Panc1 (cell line): ENCODE data around the gene ZXDA. TPM values are rescaled to one million over a fixed set of nuclear protein-coding genes. Genes with fewer than 3 reads are reported as not detected.

Experiments used
- ATAC-seq: fragments of 200-7000 bp; cut with Tn5 transposase; 2 replicates; pipeline ENCODE4 v1.9.1; 2020; ENCODE audit warnings: mild to moderate bottlenecking, moderate library complexity
- BruUV-seq: library from RNA; stranded (reverse); fragments of 400-500 nt; replicated peaks from 2 replicates; lab custom pipeline; 2021; lab: Mats Ljungman, UMichigan
- CTCF ChIA-PET: fragments of 300-600 bp; sonication (Branson Sonifier 250); formaldehyde crosslinking; loops from one replicate; lab custom pipeline; 2022; ENCODE audit warnings: antibody characterized with exemption; lab: Charles Lee
- POLR2A ChIA-PET: fragments of 300-600 bp; sonication (Branson Sonifier 250); formaldehyde crosslinking; loops from one replicate; lab custom pipeline; 2022; ENCODE audit warnings: antibody characterized with exemption; lab: Charles Lee
- DNase-seq: peaks from one replicate; pipeline ENCODE4 v3.0.0-alpha.2; 2010; ENCODE audit warnings: low read depth, low spot score
- H3K27ac ChIP-seq: 2 replicates; pipeline ENCODE4 v1.5.1; 2011; ENCODE audit warnings: mild to moderate bottlenecking, low read length, inconsistent platforms
- H3K27me3 ChIP-seq: fragments of 200-500 bp; sonication (Bioruptor generic); 2 replicates; pipeline ENCODE4 v1.6.0; 2014; ENCODE audit warnings: low read length, inconsistent platforms; ENCODE audit not compliant: control insufficient read depth, insufficient read depth
- H3K36me3 ChIP-seq: fragments of 200-500 bp; sonication (Bioruptor generic); 2 replicates; pipeline ENCODE4 v1.5.1; 2014; ENCODE audit warnings: inconsistent platforms, mild to moderate bottlenecking, low read length, moderate library complexity; ENCODE audit not compliant: control insufficient read depth, insufficient read depth
- H3K4me1 ChIP-seq: 2 replicates; pipeline ENCODE4 v1.5.1; 2011; ENCODE audit warnings: inconsistent platforms, mild to moderate bottlenecking, low read length, moderate library complexity; ENCODE audit not compliant: control insufficient read depth, insufficient read depth
- H3K4me3 ChIP-seq, 2 experiments: 2 replicates each; pipeline ENCODE4 v1.5.1; 2011 to 2012; ENCODE audit warnings: low read depth in 2 of 2, low read length in 2 of 2, mild to moderate bottlenecking in 2 of 2, inconsistent platforms in 1 of 2, moderate library complexity in 1 of 2
- H3K9me3 ChIP-seq: fragments of 200-500 bp; sonication (Bioruptor generic); 2 replicates; pipeline ENCODE4 v1.5.1; 2014; ENCODE audit warnings: low read depth, mild to moderate bottlenecking, inconsistent platforms, low read length, moderate library complexity; ENCODE audit not compliant: control insufficient read depth, insufficient read depth
- POLR2AphosphoS5 ChIP-seq: IDR thresholded peaks from 2 replicates; pipeline ENCODE4 v1.6.1; 2012; ENCODE audit warnings: mild to moderate bottlenecking, low read depth, low read length, moderate library complexity
- SIN3A ChIP-seq: IDR thresholded peaks from 2 replicates; pipeline ENCODE4 v1.6.1; 2012; ENCODE audit warnings: low read depth, mild to moderate bottlenecking, low read length, moderate library complexity, borderline replicate concordance; ENCODE audit not compliant: insufficient read depth
- TCF7L2 ChIP-seq: IDR thresholded peaks from 2 replicates; pipeline ENCODE4 v1.6.1; 2011; ENCODE audit warnings: mild to moderate bottlenecking, low read depth, low read length, inconsistent platforms
- in situ Hi-C: cut with HindIII; loops from 2 replicates; pipeline ENCODE4 v1.10.0; 2016; ENCODE audit warnings: low sequenced_read_pairs, low pct_unique_long_range_greater_than_20kb
- intact Hi-C: fragments of 100-400 bp; cut with micrococcal nuclease; formaldehyde crosslinking; loops from one replicate; pipeline ENCODE4 v1.10.0; 2022; ENCODE audit not compliant: unreplicated experiment
- total RNA-seq: library from RNA; stranded (reverse); gene quantifications from one replicate; pipeline ENCODE4 v1.2.1, GENCODE V29; 2021; ENCODE audit not compliant: unreplicated experiment
- TF ChIP-seq, protein P1 (sequence below), 2 experiments: IDR thresholded peaks; 2 replicates each; pipeline ENCODE4 v1.6.1; 2011 to 2012; ENCODE audit warnings: low read depth in 2 of 2, control low read depth in 1 of 2, low read length in 1 of 2, mild to moderate bottlenecking in 1 of 2, moderate library complexity in 1 of 2; ENCODE audit not compliant: insufficient read depth in 1 of 2
- TF ChIP-seq, protein P2 (sequence below): fragments of 450-650 bp; IDR thresholded peaks from 2 replicates; pipeline ENCODE4 v1.5.1; 2017; ENCODE audit warnings: mild to moderate bottlenecking

Gene ZXDA
- total RNA-seq, 1 experiment from 2014 or later, result 3.9 TPM

- TF ChIP-seq POLR2AphosphoS5 (no peak), SIN3A (no peak), TCF7L2 (no peak)
- TF ChIP-seq, protein P1, sequence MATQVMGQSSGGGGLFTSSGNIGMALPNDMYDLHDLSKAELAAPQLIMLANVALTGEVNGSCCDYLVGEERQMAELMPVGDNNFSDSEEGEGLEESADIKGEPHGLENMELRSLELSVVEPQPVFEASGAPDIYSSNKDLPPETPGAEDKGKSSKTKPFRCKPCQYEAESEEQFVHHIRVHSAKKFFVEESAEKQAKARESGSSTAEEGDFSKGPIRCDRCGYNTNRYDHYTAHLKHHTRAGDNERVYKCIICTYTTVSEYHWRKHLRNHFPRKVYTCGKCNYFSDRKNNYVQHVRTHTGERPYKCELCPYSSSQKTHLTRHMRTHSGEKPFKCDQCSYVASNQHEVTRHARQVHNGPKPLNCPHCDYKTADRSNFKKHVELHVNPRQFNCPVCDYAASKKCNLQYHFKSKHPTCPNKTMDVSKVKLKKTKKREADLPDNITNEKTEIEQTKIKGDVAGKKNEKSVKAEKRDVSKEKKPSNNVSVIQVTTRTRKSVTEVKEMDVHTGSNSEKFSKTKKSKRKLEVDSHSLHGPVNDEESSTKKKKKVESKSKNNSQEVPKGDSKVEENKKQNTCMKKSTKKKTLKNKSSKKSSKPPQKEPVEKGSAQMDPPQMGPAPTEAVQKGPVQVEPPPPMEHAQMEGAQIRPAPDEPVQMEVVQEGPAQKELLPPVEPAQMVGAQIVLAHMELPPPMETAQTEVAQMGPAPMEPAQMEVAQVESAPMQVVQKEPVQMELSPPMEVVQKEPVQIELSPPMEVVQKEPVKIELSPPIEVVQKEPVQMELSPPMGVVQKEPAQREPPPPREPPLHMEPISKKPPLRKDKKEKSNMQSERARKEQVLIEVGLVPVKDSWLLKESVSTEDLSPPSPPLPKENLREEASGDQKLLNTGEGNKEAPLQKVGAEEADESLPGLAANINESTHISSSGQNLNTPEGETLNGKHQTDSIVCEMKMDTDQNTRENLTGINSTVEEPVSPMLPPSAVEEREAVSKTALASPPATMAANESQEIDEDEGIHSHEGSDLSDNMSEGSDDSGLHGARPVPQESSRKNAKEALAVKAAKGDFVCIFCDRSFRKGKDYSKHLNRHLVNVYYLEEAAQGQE (IDR thresholded peaks at IDR 0.05; ENCODE audit: insufficient read depth in 1 of 2, low read depth in 2 of 2, low read length in 1 of 2), result no peak
- TF ChIP-seq, protein P2, sequence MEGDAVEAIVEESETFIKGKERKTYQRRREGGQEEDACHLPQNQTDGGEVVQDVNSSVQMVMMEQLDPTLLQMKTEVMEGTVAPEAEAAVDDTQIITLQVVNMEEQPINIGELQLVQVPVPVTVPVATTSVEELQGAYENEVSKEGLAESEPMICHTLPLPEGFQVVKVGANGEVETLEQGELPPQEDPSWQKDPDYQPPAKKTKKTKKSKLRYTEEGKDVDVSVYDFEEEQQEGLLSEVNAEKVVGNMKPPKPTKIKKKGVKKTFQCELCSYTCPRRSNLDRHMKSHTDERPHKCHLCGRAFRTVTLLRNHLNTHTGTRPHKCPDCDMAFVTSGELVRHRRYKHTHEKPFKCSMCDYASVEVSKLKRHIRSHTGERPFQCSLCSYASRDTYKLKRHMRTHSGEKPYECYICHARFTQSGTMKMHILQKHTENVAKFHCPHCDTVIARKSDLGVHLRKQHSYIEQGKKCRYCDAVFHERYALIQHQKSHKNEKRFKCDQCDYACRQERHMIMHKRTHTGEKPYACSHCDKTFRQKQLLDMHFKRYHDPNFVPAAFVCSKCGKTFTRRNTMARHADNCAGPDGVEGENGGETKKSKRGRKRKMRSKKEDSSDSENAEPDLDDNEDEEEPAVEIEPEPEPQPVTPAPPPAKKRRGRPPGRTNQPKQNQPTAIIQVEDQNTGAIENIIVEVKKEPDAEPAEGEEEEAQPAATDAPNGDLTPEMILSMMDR, result no peak
- H3K27ac ChIP-seq, result no peak overlapping the region
- H3K4me1 ChIP-seq, result peaks cover 8% of the 10 kb centered on the region; the same call in 1 of the 2 replicates
- no peaks in the 10 kb centered on the region for H3K9me3 ChIP-seq
- no TSS peak for BruUV-seq
- in situ Hi-C loops, result no loop called here
- H3K36me3 ChIP-seq, result no peaks in the 10 kb centered on the region
- H3K27me3 ChIP-seq, result no peaks in the 10 kb centered on the region
- ChIA-PET POLR2A (no interaction called here), CTCF (no interaction called here)
- no peak overlapping the region for H3K4me3 ChIP-seq
- DNase-seq, result no peak
- no peak for ATAC-seq
- intact Hi-C loops, result no loop called here
Observed at GRCh38 chrX:57900975-57901374, 9.3 kb downstream of the ZXDA start.

DNA sequence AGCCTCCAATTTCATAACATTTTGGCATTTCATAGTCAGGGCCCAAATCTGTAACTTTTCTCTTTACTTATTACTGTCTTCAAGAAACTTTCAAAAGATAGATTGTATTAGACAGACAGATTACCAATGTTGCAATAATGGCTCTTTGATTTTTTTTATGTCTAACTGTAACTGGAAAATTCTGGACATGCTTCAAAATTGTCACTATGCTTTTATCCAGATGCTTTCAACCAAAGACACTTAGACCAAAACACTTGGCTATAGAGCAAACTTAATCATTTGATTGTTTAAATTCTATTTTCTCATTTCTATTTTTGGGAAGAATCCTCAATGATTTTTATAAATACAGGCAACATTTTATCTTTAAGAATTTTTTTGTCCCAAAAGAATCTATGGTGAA lies 10.4 kb downstream of the ZXDA start:
- in situ Hi-C loops (no loop called here), intact Hi-C loops (no loop called here)
- DNase-seq (no peak), ATAC-seq (no peak)
- CTCF ChIA-PET, result no interaction called here
- H3K4me3 ChIP-seq, result no peak overlapping the region
- TF ChIP-seq SIN3A, result no peak
- TF ChIP-seq, protein P1 (IDR thresholded peaks at IDR 0.05; ENCODE audit: insufficient read depth in 1 of 2, low read depth in 2 of 2, low read length in 1 of 2), result no peak
- TF ChIP-seq, protein P2, result no peak
- TF ChIP-seq POLR2AphosphoS5, result no peak
- no peak for TF ChIP-seq TCF7L2
- H3K27ac ChIP-seq, result no peak overlapping the region
- no peaks in the 10 kb centered on the region for H3K27me3 ChIP-seq
- no TSS peak for BruUV-seq
- peaks cover 3% of the 10 kb centered on the region; the same call in 1 of the 2 replicates for H3K4me1 ChIP-seq
- no peaks in the 10 kb centered on the region for H3K9me3 ChIP-seq
- no peaks in the 10 kb centered on the region for H3K36me3 ChIP-seq
- POLR2A ChIA-PET, result no interaction called here
